ENCODE data around the gene SIPA1. TPM values are rescaled to one million over a fixed set of nuclear protein-coding genes. Genes with fewer than 3 reads are reported as not detected.

Gene SIPA1
- total RNA-seq, 2 donors from 2014 or later = 39.9 to 46.8 TPM

GRCh38 chr11:65653229-65654225 is 15.6 kb downstream of the SIPA1 start:
- no peaks in the 10 kb centered on the region for H3K27me3 Mint-ChIP-seq (ENCODE audit: insufficient read depth)
- TF ChIP-seq CTCF (conservative IDR thresholded peaks at IDR 0.05) = no peak
- H3K9ac ChIP-seq (ENCODE audit: extremely low read depth, low read length, poor library complexity, severe bottlenecking) = peak overlapping the region; percentile 77
- no peaks in the 10 kb centered on the region for H3K4me1 ChIP-seq (ENCODE audit: control insufficient read depth, insufficient read depth, low read length)
- peaks cover 57% of the 10 kb centered on the region for H3K36me3 ChIP-seq (ENCODE audit: control insufficient read depth, insufficient read depth, low read length)
- H3K4me3 Mint-ChIP-seq = peak overlapping the region; percentile 68
- H3K9me3 ChIP-seq (ENCODE audit: control insufficient read depth, low read length) = no peaks in the 10 kb centered on the region
- WGBS, 2 experiments (ENCODE audit: insufficient coverage in 1 of 2, insufficient read length in 1 of 2) = 76 to 80% methylated on average over 11 to 12 of the region's 12 CpGs
- peaks cover 15% of the 10 kb centered on the region for H3K4me1 Mint-ChIP-seq
- no peaks in the 10 kb centered on the region for H3K9me3 Mint-ChIP-seq
- H3K4me3 ChIP-seq (ENCODE audit: low read length) = peak overlapping the region; percentile 82
- peak overlapping the region; percentile 92 for H3K27ac Mint-ChIP-seq
- H3K36me3 Mint-ChIP-seq (ENCODE audit: low read depth) = peaks cover 42% of the 10 kb centered on the region
- peak overlapping the region; percentile 95 for H3K27ac ChIP-seq (ENCODE audit: low read depth, low read length)
- no peak for DNase-seq
- no peaks in the 10 kb centered on the region for H3K27me3 ChIP-seq (ENCODE audit: control insufficient read depth, insufficient read depth, low read length, poor library complexity, severe bottlenecking)

GRCh38 chr11:65654375-65655349 is 16.8 kb downstream of the SIPA1 start:
- peaks cover 60% of the 10 kb centered on the region for H3K36me3 ChIP-seq (ENCODE audit: control insufficient read depth, insufficient read depth, low read length)
- 94 to 95% methylated on average over 7 to 14 of the region's 14 CpGs for WGBS, 2 experiments (ENCODE audit: insufficient coverage in 1 of 2, insufficient read length in 1 of 2)
- no peak overlapping the region for H3K9ac ChIP-seq (ENCODE audit: extremely low read depth, low read length, poor library complexity, severe bottlenecking)
- DNase-seq = peak; percentile 41
- Mint-ChIP-seq H3K36me3 (ENCODE audit: low read depth) (peaks cover 53% of the 10 kb centered on the region), H3K4me3 (no peak overlapping the region), H3K27ac (peak overlapping the region; percentile 39), H3K4me1 (peaks cover 15% of the 10 kb centered on the region), H3K27me3 (ENCODE audit: insufficient read depth) (no peaks in the 10 kb centered on the region), H3K9me3 (no peaks in the 10 kb centered on the region)
- TF ChIP-seq CTCF (conservative IDR thresholded peaks at IDR 0.05) = no peak
- no peaks in the 10 kb centered on the region for H3K9me3 ChIP-seq (ENCODE audit: control insufficient read depth, low read length)
- H3K27me3 ChIP-seq (ENCODE audit: control insufficient read depth, insufficient read depth, low read length, poor library complexity, severe bottlenecking) = no peaks in the 10 kb centered on the region
- no peaks in the 10 kb centered on the region for H3K4me1 ChIP-seq (ENCODE audit: control insufficient read depth, insufficient read depth, low read length)
- H3K4me3 ChIP-seq (ENCODE audit: low read length) = no peak overlapping the region
- H3K27ac ChIP-seq (ENCODE audit: low read depth, low read length) = no peak overlapping the region

Data from endodermal cell (in vitro differentiated cells).